Measurements from ENCODE around the gene MRPL14. TPM values are rescaled to one million over a fixed set of nuclear protein-coding genes. Genes with fewer than 3 reads are reported as not detected.

Gene MRPL14
- total and polyA plus RNA-seq, 2 of the 4 experiments (the other 2 are of a cell fraction): 43.7 to 87.9 TPM

- intact Hi-C loops (cut with micrococcal nuclease) (no loop called here), dilution Hi-C loops (cut with HindIII; ENCODE audit: low sequenced_read_pairs, unreplicated experiment) (no loop called here), in situ Hi-C loops (cut with MboI; ENCODE audit: low sequenced_read_pairs) (loop anchor here (5.0 kb wide), 1 partner anchor 417 kb away; no protein-coding TSS in a partner anchor)
- Histone ChIP-seq H3K23ac (ENCODE audit: low read depth, low read length) (0 out of 2 replicates have a peak overlapping the region, but pooled peaks have one; percentile 16), H3K9ac (ENCODE audit: low read depth, low read length) (no peak overlapping the region), H3K56ac (ENCODE audit: extremely low read depth, insufficient read depth, low read length) (no peak overlapping the region), H4K5ac (ENCODE audit: low read depth, low read length) (peak overlapping the region; percentile 21; the same call in 1 of the 2 replicates), H3K18ac (ENCODE audit: low read depth, low read length) (peak overlapping the region; percentile 18), H3K9me1 (ENCODE audit: insufficient read depth, low read length) (no peaks in the 10 kb centered on the region), H2BK15ac (ENCODE audit: low read depth, low read length) (no peak overlapping the region), H2AK5ac (ENCODE audit: low read depth, low read length) (peak overlapping the region; percentile 42; the same call in 1 of the 2 replicates), H3K14ac (replicated peaks; ENCODE audit: low read depth, low read length) (no peak overlapping the region), H3K27ac (ENCODE audit: insufficient read depth, low read length) (peak overlapping the region; percentile 31), H3K4me2 (ENCODE audit: low read depth, low read length) (no peak overlapping the region), H3K36me3 (ENCODE audit: control insufficient read depth, insufficient read depth, low read length) (0 out of 2 replicates have a peak, but pooled peaks cover 2% of the 10 kb centered on the region), H2BK120ac (ENCODE audit: low read depth, low read length) (no peak overlapping the region), H3K79me1 (ENCODE audit: low read depth in 1 of 2, low read length in 2 of 2) (no peaks in the 10 kb centered on the region; a peak in 1 of 4 replicates), H2AK9ac (replicated peaks; ENCODE audit: low read depth, low read length, poor library complexity) (no peak overlapping the region), H2AFZ (replicated peaks; ENCODE audit: low read length, poor library complexity) (peak overlapping the region; percentile 34), H4K20me1 (ENCODE audit: insufficient read depth, low read length) (no peaks in the 10 kb centered on the region; the same call in 1 of the 2 replicates), H2BK5ac (ENCODE audit: low read depth, low read length, poor library complexity, severe bottlenecking) (peak overlapping the region; percentile 35), H3K4ac (ENCODE audit: low read depth, low read length) (peak overlapping the region; percentile 15; the same call in 1 of the 2 replicates), H3K9me3 (ENCODE audit: control insufficient read depth, insufficient read depth, low read length) (no peaks in the 10 kb centered on the region), H2BK20ac (ENCODE audit: low read depth, low read length) (no peak overlapping the region), H3K4me3 (ENCODE audit: insufficient read depth, low read depth, low read length) (no peak overlapping the region), H3K4me1 (ENCODE audit: control insufficient read depth, insufficient read depth, low read length) (peaks cover 11% of the 10 kb centered on the region), H4K91ac (ENCODE audit: insufficient read depth, low read depth, low read length) (peak overlapping the region; percentile 33; the same call in 1 of the 2 replicates), H4K8ac (ENCODE audit: low read depth in 2 of 2, low read length in 2 of 2) (peak overlapping the region; percentile 11 to 20; a peak in 2 of 4 replicates), H3K27me3 (ENCODE audit: control insufficient read depth, insufficient read depth, low read length) (no peaks in the 10 kb centered on the region)
- peak; percentile 31; the same call in 1 of the 2 replicates for TF ChIP-seq CEBPB (IDR thresholded peaks at IDR 0.05; ENCODE audit: low read depth, low read length)
- no peak for TF ChIP-seq MAFK (IDR thresholded peaks at IDR 0.05; ENCODE audit: low read depth, low read length)
- DNase-seq: peak; percentile 75
- BruUV-seq (replicated peaks): no TSS peak
- WGBS, 2 experiments (ENCODE audit: extremely low coverage in 2 of 2, insufficient read length in 1 of 2): 95% methylated on average over 9 of the region's 13 CpGs; no CpG with 5 or more reads in 1 of the 2 experiments
- CTCF ChIA-PET: interaction anchor here (0.7 to 1.1 kb wide), 2 partner anchors 12 to 316 kb away, joined by 3 read pairs; no protein-coding TSS in a partner anchor
- peak; percentile 36 for ATAC-seq (ENCODE audit: low read depth)
- POLR2A ChIA-PET (ENCODE audit: unreplicated experiment): interaction anchor here (0.6 kb wide), 2 partner anchors 192 to 1622 kb away, joined by 4 to 11 read pairs; no protein-coding TSS in a partner anchor
These were observed 42.8 kb downstream of the MRPL14 start for GRCh38 chr6:44084231-44085014.

Data from IMR-90 (cell line).